Sigmoid colon (tissue), 4 donors: Measurements from ENCODE around the gene PDE4A.

Experiments
- POLR2A ChIP-seq, 2 donors: fragments of 450-650 bp; IDR thresholded peaks; one replicate each; pipeline ENCODE4 v1.6.1; 2016; ENCODE audit warnings: antibody characterized with exemption in 2 of 2, mild to moderate bottlenecking in 2 of 2, moderate library complexity in 2 of 2
- POLR2AphosphoS5 ChIP-seq, 4 donors: sonication (generic); formaldehyde crosslinking; IDR thresholded peaks; one replicate each; pipeline ENCODE4 v1.6.1; 2017; ENCODE audit warnings: antibody characterized with exemption in 4 of 4
- TF ChIP-seq, protein P1 (sequence below), 4 experiments: fragments of 450-650 bp in 3 of 4; fragments of 200-600 bp in 1 of 4; IDR thresholded peaks; one replicate each; pipeline ENCODE4 v1.5.1; 2016 to 2019; ENCODE audit warnings: antibody characterized with exemption in 4 of 4, mild to moderate bottlenecking in 3 of 4, moderate library complexity in 2 of 4

DNA sequence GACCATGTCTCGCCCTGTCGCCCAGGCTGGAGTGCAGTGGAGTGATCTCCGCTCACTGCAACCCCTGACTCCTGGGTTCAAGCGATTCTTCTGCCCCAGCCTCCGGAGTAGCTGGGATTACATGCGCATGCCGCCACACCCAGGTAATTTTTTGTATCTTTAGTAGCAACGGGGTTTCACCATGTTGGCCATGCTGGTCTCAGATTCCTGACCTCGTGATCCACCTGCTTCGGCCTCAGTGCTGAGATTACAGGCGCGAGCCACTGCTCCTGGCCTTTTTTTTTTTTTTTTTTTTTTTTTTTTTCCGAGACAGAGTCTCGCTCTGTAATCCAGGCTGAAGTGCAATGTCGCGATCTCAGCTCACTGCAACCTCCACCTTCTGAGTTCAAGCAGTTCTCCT lies 87.7 kb downstream of the PDE4A start:
- TF ChIP-seq, protein P1, sequence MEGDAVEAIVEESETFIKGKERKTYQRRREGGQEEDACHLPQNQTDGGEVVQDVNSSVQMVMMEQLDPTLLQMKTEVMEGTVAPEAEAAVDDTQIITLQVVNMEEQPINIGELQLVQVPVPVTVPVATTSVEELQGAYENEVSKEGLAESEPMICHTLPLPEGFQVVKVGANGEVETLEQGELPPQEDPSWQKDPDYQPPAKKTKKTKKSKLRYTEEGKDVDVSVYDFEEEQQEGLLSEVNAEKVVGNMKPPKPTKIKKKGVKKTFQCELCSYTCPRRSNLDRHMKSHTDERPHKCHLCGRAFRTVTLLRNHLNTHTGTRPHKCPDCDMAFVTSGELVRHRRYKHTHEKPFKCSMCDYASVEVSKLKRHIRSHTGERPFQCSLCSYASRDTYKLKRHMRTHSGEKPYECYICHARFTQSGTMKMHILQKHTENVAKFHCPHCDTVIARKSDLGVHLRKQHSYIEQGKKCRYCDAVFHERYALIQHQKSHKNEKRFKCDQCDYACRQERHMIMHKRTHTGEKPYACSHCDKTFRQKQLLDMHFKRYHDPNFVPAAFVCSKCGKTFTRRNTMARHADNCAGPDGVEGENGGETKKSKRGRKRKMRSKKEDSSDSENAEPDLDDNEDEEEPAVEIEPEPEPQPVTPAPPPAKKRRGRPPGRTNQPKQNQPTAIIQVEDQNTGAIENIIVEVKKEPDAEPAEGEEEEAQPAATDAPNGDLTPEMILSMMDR (IDR thresholded peaks at IDR 0.05): no peak
- TF ChIP-seq POLR2A (IDR thresholded peaks at IDR 0.05): no peak
- no peak for TF ChIP-seq POLR2AphosphoS5 (IDR thresholded peaks at IDR 0.05)
